Ammon's horn (tissue), 1 donor: ENCODE results near the gene NCDN.
"Not testable (repeated sequence)": the region's sequence is repeated elsewhere in the genome, so short reads cannot be mapped to it uniquely, and the experiment has no call there.

Experiments
- DNase-seq: peaks from one replicate; pipeline ENCODE4 v3.0.0-alpha.2; 2016; ENCODE audit warnings: low spot score

NCDN gene

DNA sequence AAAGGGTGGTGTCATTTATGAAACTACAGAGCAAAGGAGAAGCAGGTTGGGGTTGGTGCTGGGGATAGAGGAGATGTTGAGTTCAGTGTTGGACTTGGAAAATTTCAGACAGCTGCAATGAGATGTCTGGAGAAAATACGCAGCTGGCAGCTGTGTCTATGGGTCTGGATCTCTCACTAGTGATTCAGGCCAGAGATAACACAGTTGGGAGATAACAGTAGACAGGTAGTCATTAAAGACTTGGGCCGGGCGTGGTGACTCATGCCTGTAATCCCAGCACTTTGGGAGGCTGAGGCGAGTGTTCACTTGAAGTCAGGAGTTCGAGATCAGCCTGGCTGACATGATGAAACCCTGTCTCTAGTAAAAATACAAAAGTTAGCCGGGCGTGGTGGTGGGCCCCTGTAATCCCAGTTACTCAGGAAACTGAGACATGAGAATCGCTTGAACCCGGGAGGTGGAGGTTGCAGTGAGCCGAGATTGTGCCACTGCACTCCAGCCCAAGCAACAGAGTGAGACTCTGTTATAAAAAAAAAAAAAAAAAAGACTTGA, 13.1 kb downstream of the NCDN start:
- DNase-seq = no peak

DNA sequence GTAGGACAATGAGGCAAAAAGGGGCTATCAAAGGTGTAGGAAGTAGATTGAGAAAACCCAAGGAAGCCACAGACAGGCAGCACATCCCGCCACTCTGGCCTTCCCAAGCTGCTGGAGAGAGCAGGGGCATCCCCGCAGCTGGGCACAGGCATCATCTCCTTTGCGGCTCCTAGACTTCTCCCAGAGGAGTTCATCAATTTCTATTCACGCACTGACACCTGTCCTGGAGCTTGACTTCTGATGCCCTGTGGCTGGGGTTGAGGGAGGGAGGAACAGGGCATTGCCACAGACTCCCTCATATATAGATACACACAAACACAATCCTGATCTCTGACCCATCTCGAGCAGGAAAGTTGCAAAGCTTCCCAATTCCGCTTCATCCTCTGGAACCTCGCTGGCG, 13.7 kb downstream of the NCDN start:
- no peak for DNase-seq

DNA sequence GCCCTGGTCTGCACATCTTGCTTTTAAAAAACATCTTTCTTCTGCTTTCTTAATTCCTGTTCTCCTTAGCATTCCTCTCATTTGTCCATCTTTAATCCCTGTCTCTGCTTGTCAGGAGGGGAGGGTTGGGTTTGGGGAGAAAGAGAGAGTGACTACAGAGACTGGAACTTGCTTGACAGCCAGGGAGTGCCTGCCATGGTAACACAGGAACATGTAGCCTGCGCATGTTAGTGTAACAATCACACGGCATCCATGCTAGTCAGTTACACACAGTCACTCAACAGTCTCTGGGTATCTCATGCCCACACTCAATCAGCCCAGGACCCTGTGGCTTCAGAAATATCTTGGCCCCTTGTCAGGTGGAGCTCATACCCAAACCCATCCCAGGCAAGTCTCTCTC, 14.7 kb downstream of the NCDN start:
- no peak for DNase-seq

DNA sequence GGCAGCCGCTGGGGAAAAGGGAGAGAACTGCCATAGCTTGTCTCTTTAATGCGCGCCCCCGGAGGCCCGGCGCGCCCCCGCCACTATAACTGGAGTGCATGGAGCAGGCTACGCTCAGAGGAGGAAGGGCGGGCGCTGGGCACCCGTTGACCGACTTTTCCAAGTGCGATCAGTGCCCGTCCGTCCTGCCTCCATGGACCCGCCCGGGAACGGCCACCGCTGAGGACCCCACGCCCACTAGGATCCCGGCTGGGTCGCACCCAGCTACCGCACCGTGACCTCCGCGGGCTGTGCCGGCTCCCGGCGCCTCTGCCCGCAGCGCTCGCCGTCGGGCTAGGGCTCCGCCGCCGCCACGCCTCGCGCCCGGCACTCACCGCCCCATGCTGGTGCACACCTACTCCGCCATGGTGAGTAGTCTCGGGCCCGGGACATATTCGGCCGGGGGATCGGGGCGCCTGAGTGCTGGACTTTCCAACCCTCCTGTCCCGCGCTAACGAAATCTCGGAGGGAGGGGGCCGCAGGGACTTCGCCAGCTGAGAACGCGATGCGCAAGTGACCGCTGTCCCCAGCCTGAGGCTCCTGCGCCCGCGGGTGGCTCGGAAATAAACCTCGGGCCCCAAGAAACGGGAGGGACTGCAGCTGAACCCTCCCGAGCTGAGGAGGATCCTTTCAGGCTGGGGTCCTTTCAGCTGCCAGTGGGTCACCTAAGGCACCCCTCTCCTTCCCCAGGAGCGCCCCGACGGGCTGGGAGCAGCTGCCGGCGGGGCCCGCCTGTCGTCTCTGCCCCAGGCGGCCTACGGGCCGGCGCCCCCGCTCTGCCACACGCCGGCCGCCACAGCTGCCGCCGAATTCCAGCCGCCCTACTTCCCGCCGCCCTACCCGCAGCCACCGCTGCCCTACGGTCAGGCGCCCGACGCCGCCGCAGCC, 15.9 kb downstream of the NCDN start, which contains the start of gene TFAP2E:
Gene TFAP2E (plus strand): TSS at position 117 of the 927 bp plus-strand sequence. CDS start 264 bp downstream, at position 381.
- peak; percentile 54 for DNase-seq

DNA sequence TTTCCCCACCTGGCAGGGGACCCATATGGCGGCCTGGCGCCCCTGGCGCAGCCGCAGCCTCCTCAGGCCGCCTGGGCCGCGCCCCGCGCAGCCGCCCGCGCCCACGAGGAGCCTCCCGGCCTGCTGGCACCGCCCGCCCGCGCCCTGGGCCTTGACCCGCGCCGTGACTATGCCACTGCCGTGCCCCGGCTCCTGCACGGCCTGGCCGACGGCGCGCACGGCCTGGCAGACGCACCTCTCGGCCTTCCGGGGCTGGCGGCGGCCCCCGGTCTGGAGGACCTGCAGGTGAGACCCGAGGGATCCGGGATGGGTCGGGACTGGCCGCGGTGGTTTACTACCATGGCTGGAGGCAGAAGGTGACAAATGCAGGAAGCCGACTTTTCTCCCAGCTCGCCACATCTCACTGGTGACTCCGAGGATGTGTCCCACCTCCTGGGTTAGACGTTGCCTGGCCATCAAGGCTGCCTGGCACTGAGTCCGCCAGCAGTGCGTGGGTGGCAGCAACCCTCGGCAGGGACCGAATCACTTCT, 16.6 kb downstream of the NCDN start:
- DNase-seq = no peak

DNA sequence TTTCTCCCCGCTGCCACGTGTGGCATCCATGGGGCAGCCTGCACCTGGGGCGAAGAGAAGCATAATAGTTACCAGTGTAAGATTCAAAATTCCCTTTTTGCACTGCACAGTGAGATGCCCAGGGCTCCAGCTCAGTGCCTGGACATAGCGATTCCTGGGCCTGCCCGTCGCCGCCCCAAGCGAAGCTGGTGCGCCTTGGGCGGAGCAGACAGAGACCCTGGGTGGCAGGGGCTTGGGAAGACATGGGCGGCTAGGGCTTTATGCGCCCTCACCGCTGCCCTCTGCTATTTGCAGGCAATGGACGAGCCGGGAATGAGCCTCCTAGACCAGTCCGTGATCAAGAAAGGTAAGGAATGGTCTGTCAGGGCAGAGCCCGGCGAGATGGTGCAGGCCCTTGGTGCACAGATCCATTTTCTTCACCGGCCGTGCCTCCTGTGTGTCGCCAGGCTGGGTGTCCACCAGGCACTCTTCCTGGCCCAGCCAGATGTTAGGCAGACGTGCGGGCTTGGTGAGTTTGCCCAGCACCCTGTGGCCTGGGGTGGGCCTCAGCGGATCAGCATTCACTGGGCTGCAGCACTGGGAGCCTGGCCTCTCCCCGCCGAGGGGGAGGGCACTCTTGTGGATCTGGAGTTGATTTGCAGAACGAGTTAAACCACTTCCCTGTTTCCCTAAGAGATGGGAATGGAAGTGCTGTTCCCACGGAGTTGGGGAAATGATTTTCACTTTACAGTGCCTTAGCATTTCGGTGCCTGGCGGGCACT, 17.2 kb downstream of the NCDN start:
- DNase-seq = no peak

DNA sequence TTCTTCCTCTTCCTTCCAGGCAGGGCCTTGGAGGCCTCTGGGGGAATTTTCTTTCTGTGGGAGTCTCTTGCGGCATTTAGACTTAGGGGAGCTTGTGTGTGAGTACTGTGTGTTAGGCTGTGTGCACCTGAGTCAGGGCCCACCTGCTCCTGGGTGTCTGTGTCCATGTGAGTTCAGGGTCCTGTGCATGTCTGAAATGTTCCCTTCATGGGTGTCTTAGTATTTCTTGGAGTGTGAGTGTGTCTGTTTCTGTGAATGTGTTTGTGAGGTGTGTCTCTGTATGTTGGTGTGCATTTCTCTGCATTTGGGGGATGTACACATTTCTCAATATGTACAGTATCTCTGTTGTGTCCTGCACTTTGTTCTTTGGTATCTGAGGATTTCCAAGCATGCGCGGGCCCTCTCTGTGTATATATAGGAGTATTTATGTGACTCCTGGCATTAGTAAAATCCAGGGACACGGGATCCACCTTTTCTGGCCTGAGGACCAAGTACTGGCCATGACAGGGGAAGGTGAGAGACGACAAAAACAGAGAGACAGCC, 17.9 kb downstream of the NCDN start:
- DNase-seq = no peak

DNA sequence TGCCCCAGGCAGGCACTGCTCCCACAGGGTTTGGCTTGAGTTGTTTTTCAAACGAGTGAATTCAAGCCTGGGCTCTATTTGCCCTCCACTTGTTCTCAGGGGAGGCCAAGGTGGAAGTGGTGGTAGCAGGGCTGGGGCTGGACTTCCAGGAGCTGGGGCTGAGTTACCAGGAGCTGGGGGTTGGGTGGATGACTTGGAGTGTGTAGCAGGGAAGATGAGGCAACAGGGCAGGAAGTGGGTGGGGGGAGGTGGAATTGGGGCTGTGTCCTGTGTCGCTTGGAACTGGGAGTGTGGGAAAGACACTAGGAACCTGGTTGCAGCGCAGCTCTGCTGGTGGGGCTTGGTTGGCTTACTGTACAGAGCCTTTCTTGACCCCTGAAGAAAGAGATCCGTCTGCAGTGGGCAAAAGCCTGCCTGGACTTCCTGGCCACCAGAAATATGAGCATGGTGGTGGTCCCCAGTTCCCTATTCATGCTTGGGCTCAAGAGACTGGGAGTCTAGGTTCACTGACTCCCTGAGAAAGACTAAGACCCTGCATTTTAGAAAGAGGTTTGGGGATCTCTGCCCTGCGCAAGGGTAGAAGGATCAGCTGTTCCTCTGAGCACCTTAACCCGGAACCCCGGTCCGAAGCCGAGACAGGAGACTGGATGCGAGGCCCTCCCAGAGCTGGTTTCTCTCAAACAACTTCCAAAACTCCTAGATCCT, 18.6 kb downstream of the NCDN start:
- DNase-seq = no peak

DNA sequence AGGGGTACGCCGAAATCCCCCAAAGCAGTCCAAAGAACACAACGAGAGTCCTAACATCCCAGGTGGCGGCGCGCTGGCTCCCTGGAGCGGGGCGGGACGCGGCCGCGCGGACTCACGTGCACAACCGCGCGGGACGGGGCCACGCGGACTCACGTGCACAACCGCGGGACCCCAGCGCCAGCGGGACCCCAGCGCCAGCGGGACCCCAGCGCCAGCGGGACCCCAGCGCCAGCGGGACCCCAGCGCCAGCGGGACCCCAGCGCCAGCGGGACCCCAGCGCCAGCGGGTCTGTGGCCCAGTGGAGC, 19.1 kb downstream of the NCDN start:
- DNase-seq = not testable (repeated sequence)

DNA sequence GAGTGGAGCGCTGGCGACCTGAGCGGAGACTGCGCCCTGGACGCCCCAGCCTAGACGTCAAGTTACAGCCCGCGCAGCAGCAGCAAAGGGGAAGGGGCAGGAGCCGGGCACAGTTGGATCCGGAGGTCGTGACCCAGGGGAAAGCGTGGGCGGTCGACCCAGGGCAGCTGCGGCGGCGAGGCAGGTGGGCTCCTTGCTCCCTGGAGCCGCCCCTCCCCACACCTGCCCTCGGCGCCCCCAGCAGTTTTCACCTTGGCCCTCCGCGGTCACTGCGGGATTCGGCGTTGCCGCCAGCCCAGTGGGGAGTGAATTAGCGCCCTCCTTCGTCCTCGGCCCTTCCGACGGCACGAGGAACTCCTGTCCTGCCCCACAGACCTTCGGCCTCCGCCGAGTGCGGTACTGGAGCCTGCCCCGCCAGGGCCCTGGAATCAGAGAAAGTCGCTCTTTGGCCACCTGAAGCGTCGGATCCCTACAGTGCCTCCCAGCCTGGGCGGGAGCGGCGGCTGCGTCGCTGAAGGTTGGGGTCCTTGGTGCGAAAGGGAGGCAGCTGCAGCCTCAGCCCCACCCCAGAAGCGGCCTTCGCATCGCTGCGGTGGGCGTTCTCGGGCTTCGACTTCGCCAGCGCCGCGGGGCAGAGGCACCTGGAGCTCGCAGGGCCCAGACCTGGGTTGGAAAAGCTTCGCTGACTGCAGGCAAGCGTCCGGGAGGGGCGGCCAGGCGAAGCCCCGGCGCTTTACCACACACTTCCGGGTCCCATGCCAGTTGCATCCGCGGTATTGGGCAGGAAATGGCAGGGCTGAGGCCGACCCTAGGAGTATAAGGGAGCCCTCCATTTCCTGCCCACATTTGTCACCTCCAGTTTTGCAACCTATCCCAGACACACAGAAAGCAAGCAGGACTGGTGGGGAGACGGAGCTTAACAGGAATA, 19.7 kb downstream of the NCDN start:
- no peak for DNase-seq

DNA sequence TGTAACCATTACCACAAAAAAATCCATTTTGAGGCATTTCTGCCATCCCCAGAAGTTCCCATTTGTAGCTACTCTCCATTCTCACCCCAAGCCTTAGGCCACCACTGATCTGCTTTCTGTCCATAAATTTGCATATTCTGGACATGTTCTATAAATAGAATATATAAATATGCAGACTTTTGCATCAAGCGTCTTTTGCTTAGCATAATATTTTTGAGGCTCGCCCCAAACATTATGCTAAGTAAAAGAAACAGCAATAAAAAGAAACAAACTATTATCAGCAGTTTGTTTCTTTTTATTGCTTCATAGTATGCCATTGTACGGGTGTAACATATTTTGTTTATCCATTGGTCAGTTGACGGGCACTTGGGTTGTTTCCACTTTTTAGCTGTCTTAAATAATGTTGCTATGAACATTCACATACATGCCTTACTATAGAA, 23.4 kb downstream of the NCDN start:
- DNase-seq = no peak

DNA sequence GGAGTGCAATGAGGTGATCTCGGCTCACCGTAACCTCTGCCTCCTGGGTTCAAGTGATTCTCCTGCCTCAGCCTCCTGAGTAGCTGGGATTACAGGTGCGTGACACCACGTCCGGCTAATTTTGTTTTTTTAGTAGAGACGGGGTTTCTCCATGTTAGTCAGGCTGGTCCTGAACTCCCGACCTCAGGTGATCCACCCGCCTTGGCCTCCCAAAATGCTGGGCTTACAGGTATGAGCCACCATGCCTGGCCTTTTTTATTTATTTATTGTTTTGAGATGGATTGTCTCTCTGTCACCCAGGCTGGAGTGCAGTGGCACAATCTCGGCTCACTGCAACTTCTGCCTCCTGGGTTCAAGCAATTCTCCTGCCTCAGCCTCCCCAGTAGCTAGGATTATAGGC, 24.0 kb downstream of the NCDN start:
- not testable (repeated sequence) for DNase-seq

DNA sequence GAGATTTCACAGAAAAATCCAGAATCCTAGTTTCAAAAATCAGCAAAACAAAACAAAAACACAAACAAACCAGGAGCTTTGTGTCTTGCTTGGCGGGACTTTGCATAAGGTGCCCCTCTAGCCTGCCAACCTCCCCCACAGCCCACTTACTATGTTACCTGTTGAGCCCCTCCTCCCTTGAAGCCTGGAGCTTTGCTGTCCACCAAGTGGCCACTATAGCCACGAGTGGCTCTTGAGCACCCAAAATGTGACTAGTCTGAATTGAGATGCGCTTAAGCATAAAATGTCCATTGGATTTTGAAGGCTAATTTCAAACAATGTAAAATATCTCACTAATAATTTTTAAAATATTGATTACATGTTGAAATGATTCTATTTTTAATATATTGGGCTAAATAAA, 27.7 kb downstream of the NCDN start:
- no peak for DNase-seq

DNA sequence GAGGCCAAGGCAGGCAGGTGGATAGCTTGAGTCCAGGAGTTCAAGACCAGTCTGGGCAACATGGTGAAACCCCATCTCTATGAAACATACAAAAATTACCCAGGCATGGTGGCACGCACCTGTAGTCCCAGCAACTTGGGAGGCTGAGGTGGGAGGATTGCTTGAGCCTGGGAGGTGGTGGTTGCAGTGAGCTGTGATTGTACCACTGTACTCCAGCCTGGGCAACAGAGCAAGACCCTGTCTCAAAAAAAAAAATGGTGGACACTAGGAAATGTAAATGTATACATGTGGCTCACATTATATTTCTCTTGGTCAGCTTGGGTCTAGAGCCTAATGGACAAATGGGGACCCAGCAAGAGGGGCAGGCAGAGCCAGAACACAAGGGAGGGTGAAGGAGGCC, 28.2 kb downstream of the NCDN start:
- not testable (repeated sequence) for DNase-seq

DNA sequence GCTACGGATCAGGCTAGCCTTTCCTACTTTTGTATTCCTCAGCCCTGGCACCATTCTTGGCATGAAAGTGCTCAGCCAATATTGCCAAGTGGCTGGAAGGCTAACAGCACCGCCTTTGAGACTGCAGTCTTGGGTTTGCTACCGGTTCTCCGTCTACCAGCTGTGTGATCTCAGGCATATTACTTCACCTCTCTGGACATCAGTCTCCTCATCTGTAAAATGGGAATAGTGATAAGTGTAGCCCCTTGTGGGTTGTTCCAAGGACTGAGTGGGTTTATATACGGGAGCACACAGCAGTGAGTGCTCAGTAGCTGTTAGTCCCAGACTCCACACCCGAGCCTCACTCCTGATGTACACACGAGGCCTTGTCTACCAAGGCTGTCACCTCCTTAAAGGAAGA, 29.2 kb downstream of the NCDN start:
- no peak for DNase-seq

DNA sequence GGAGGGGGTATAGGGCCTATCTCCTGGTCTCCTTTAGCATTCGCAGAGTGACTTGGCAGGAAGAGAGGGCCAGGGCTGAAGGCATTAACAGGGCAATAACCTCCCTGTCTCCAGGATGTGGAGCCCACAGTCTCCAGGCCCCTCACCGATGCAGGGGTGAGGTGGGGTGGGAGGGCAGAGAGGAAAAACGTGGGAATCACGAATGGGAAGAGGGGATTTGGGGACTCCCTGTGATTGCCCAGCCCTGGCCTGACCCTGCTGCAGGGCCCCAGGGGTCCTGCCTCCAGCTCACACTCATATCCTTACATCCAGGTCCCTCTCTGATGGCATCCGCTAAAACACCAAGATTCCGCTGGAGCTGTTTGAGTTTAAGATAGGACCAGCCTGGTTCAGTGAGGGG, 30.1 kb downstream of the NCDN start:
- DNase-seq = no peak

DNA sequence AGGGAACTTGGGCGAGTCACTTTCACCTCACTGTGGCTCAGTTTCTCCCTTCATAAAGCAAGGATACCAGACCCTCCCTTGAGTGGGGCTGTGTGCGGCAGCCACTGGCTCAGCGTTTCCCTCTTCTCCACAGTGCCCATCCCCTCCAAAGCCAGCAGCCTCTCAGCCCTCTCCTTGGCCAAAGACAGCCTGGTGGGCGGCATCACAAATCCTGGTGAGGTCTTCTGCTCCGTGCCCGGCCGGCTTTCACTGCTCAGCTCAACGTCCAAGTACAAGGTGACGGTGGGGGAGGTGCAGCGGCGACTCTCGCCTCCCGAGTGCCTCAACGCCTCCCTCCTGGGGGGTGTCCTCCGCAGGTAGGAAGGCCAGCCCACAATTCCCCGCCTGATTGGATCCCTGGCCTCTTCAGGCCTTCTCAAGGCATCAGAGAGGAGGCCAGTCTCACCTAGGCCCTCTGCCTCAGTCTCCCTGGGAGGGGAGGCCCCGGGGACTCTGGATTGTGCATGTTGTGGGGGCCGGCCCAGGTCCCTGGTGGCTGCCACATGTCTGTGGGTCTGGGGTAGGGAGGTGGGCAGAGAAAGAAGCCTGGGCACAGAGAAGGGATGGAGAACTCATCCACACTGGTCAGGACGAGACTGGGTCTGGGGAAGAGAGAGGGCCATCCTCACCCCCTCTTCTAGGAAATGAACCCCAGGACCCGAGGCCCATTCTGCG, 30.8 kb downstream of the NCDN start:
- DNase-seq = no peak

DNA sequence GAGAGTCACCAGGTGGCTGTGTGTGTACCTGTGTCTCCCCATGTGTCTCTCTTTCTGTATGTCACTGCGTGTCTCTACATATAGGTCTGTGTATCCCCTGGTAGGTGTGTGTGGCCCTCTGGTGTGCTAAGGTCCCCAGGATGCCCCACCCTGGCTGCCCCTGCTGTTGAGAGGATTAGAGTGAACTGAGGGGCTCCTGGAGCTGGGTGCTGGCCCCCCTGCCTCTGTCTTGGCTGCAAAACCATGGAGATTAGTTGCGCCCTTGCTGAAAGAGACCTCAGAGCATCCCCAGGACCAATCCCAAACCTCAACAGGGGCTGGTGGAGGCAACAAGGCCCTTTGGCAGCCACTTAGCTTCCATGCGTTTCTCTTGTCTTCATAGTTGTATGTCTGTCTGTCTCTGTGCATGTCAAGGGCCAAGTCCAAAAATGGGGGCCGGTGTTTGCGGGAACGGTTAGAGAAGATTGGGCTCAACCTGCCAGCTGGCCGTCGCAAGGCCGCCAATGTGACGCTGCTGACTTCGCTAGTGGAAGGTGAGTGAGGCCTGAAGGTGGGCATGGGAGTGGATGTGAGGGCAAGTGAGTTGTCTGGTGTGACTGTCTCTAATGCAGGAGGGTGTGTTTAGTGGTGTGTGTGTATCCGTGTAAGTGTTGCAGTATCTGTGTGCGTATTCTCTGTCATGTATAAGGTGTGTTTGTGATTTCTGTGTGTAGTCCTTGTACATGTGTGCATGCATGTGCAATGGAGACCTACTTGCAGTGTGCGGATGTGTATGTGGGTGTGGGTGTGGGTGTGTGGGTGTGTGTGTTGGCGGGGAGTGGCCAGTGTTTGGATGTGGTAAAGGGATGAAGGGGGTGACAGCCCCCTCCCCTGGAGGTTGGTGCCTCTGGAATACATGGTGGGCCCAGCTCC, 32.2 kb downstream of the NCDN start:
- DNase-seq = no peak

DNA sequence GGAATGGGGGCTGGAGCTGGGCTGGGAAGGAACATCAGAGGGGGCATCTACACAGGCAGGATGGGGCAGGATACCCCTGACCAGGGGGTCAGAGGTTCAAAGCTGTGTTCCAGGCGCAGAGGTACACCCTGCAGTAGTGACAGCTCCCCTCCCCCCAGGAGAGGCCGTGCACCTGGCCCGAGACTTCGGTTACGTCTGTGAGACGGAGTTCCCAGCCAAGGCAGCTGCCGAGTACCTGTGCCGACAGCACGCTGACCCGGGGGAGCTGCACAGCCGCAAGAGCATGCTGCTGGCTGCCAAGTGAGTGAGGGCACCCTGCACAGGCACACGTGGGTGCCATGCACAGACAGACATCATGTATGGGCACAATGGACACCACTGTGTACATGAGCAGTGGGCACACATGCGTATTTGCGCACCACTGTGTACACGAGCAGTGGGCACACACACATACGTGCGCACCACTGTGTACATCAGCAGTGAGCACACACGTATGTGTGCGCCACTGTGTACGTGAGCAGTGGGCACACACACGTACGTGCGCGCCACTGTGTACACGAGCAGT, 33.0 kb downstream of the NCDN start:
- DNase-seq = no peak
